ENCODE data around the gene SMARCD1.

DNA sequence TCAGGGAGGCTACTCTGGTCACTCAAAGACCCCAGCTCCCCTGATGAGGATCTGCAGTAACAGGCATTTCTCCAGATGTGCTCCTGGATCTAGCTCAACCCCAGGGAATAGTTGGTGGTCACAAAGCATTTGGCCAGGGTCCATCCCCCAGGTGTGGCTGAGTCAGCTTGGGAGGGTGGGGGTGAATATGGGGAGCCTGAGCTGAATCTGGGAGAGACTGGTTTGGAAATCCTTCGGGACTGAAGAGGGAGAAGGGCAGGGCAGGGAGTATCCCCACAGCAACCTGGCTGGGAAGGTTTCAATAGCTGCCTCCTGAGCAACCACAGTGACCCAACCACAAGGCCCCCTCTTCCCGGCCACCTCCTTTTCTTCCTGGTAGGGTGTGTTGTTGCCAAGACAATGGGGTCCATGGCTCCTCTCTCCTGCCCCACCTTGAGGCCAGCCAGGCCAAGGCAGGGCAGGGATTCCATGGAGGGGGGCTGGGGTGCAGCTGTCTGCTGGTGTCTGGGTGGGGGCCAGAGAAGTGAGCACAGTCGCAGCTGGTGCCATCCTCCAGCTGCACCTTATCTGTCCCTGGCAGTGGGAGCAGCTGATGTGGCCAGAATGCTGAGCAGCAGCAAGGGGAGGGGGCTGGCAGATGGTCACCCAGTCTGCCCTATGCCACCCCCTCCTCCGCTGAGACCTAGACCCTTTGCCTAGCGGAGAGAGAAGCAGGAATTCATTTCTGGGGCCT, 22.2 kb upstream of the SMARCD1 start:
- no peak for TF ChIP-seq POLR2A (IDR thresholded peaks at IDR 0.05; ENCODE audit: low read length)
- no peak for TF ChIP-seq GATA1 (IDR thresholded peaks at IDR 0.05; ENCODE audit: low read depth, low read length)
